GM12892 (cell line): Measurements from ENCODE around the gene ENDOU.

Source experiments
- POLR2A ChIP-seq: IDR thresholded peaks from 2 replicates; pipeline ENCODE4 v1.6.1; 2011; ENCODE audit warnings: low read depth, low read length, control low read depth
- POLR2AphosphoS5 ChIP-seq: IDR thresholded peaks from 2 replicates; pipeline ENCODE4 v1.6.1; 2011; ENCODE audit warnings: low read depth, low read length, control low read depth
- TAF1 ChIP-seq: IDR thresholded peaks from 2 replicates; pipeline ENCODE4 v1.6.1; 2011; ENCODE audit warnings: low read depth, mild to moderate bottlenecking, control low read depth, low read length, borderline replicate concordance

DNA sequence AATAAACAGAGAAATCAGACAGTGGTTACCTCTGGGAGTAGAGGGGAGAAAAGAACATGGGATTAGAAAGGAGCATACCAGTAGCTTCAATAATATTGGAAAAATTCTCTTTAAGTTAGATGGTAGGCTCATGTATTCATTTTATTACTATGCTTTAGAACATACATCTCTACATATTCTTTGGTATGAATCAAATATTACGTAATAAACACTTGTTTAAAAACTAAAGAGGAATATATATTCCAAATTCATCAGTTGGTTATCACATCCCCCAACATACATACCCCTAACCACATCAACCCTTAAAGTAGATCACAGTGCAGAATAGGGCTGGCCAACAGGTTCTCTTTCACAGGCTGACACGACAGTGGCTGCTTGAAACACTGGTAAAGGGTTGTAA, 25.0 kb downstream of the ENDOU start:
- no peak for TF ChIP-seq POLR2A
- TF ChIP-seq POLR2AphosphoS5, result no peak
- TF ChIP-seq TAF1, result no peak
